Stimulated activated CD4-positive, alpha-beta T cell treated with anti-CD3 and anti-CD28 coated beads, Interleukin-1b, Interleukin-23, amount 100 ng/mL, for 4 hours (primary cell): ENCODE measurements around the gene PPP2R2C.

ENCODE experiments used
- DNase-seq, 2 donors: peaks; one replicate each; pipeline ENCODE4 v3.0.0-alpha.2; 2020; ENCODE audit warnings: low read depth in 2 of 2

The PPP2R2C gene

DNA sequence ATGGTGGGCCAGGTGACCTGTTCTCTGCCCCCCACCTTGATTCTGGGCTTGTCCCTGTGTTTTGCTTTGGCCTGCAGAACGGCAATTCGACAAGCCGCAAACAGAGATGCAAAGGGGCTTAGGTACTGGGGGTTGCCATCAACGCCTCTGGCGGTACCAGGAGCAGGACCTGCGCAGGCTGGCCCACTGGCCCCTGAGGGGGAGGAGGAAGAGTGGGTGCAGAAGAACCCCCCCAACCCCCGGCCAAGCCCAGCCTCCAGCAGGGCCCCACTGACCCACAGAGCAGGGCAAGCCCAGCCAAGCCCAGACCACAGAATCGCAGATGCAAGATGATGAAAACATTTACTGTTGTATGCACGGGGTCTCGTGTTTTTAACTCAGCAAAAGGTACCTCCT lies 89.4 kb downstream of the PPP2R2C start:
- no peak for DNase-seq

DNA sequence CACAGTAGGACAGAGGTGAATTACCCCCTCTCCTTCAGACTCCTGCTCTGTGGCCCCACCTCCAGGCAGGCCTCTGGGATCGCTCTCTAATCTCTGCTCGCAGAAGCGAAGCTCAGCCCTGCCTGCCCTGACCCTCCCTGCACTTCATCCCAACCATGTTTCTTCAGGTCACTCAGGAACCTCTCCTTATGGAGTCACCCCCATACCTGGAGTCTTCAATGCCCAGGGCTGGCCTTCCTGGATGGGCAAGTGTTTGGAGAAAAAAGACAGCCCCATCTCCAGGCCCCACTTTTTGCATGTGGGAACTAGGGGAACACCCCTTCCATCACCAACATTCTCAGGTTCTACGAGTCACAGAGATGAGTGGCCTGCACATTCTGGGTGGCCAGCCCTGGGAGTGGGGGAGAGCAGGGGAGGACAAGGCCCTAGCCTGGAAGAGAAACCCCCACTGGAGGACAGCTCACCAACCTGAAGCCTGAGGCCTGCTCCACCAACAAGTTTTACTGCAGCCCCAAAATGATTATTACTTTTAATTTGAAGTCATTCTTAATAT lies 90.8 kb downstream of the PPP2R2C start:
- DNase-seq = no peak

DNA sequence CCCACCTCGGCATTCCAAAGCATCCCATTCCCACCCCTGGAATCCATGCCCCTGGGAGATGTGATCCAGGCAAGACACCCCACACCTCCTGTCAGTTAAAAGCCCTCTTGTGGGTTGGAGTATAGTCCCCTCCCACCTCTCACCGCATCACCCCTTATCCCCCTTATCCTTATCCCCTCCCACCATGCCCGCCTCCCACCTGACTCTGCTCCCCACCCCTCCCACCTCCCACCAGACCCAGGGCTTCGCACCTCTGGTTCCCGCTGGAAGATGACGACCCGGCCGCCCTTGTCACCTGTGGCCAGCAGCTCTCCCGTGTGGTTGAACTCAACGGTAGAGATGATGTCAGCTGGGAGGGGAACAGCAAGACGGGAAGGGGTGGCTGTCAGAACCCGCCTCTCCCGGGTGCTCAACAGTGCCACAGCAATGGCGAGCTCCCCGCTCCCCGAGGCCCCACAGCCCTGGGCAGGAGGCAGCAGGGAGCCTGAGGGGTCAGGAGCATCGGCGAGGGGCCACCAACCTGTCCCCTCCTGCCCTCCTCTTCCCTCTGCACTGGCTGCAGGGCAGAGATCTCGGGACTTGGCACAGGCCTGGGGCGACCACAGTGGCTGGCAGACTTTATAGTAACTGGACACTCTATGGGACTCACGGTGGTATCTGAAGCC lies 91.5 kb downstream of the PPP2R2C start:
- DNase-seq = no peak

DNA sequence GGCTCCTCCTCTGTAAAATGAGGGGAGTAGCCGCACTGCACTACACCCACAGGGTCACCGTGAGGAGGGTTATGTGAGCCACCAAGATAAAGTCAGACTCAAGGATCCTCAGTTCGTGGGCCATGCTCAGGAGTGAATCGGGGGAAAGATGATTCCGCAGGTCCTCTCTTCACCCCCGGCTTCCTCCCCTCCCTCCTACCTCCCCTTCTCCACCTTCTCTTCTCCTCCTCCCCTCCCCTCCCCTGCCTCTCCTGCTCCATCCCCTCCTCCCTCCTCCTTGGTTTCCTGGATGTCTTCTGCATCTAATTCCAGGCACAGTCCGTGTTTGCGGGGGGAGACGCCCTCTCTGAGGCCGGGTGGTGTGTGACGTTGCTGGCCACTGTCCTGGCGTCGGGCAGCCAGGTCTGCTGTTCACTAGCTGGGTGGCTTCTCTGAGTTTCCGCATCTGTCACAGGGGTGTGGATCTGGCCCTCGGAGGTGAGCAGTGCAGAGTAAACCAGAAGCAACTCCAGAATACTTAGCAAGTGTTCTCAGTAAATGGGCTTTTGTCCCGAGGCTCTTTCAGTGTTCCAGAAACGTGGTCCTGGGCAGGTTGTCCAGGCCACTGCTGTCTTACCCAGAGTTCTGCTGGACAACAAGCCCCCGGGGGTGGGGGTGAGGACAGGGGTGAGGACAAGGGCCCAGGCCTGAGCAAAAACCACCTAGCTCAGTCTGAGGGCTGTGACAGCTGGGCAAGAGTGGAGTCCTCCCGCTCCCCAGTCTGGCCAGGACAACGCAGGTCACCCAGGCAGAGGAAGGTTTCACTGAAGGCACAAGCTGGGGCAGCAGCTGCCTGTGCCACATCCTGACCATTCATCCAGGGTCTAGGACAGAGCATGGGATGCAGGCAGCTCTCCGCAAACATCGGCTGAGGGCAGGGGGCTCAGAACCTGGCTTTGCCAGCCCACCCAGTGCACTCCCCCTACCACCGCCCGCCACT lies 92.4 kb downstream of the PPP2R2C start:
- no peak for DNase-seq

DNA sequence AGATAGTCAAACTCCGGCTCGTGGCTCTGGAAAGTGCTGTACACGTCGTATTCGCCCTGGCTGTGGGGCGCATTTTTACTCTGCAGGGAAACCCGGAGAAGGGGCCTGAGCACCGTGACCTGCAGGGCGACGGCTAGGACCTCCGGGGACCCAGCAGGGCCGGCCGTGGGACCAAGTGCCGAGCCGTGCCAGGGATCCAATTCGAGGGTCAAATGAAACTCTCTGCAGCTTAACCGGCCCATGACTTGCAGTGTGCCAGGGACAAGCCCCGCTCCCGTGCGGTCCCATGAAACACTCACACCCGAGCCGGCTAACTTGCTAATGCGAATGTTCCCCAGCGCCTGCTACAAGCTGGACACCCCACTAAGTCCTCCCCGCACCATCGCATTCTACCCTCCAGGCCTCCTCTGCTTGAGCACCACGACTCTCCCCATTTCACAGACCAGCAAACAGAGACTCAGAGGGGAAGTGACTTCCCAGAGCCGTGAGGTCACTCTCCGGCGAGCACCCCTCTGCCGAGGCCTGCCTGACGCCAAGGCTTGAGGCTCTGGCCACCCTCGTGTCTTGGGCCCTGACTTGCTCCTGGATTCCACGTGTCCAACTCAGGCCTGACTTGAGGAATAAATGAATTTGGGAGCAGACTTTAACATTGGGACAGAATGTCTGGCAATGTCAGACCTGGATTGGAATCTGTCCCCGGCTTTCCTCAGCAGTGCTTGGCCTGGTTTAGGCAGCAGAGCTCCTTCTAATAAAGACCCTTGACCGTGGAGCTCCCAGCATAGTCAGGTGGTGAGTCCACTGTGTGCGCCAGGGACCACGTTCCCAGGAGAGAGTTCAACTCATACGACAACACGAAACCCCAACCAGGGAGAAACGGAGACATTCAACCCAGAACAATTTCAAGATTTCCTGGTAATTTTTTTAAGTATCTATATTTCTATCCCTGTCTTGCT lies 93.6 kb downstream of the PPP2R2C start:
- DNase-seq = no peak

DNA sequence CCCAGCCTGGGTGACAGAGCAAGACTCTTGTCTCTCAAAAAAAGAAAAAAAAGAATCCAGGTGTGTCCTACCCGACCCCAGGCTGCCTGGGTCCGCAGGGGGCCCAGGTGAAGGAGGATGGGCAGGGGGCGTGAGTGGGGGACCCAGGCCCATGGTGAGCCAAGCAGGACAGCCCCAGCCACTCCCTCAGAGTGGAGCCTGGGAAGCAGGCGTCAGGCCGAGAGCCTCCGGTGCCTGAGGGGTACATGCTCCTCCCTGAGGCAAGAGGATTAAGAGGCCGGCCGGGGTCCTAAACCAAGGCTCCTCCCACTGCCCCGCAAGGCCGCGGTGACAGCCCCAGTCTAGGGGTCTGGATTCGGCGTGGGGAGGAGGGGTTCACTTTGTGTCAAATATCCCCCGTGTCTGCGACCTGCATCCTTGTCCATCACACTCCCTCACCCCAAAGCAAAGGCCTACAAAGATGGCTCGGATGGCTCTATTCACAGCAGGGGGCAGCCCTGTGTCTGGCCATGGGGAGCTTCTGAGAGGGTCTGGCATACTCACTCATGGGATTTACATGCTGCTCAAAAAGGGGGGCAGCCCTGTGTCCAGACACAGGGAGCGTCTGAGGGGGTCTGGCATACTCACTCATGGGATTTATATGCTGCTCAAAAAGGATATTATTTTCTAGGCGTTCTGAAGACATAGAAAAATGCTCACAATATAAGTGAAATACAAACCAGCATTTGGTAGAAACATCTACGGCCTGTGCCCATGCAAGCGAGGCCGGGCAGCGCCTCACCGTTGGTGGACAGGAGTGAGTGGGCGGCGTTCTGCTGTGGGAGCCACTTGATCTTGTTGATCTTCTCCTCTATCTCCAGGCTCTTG lies 94.6 kb downstream of the PPP2R2C start:
- no peak for DNase-seq

DNA sequence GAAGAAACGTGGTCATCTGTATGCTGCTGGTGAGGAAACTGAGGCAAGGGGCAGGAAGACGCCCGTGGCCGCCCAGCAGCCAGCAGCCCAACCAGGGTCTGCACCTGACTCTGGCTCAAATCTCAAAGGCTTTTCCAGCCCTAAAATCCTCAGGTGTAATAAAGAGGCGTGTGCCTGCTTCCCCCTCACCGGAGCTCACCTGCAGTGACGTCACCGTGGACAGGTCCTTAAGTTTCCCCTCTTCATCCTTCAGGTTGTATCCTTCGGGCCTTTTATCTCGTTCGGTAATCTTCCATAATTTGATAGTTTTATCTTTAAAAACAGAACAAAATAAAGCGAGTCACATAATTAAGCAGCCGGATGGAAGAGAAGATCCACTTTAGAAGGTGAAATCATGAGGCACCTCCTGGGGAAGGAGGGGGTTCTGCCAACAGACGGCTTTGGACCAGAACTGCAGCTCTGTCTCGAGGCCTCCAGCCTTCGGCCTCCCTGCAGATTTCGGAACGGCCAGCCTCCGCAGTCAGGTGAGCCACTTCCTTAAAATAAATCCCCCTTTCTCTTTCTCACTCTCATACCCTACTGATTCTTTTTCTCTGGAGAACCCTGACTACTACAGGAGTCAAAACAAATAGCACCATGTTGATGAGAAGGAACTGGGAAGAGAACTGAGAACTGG lies 96.7 kb downstream of the PPP2R2C start:
- DNase-seq = no peak

DNA sequence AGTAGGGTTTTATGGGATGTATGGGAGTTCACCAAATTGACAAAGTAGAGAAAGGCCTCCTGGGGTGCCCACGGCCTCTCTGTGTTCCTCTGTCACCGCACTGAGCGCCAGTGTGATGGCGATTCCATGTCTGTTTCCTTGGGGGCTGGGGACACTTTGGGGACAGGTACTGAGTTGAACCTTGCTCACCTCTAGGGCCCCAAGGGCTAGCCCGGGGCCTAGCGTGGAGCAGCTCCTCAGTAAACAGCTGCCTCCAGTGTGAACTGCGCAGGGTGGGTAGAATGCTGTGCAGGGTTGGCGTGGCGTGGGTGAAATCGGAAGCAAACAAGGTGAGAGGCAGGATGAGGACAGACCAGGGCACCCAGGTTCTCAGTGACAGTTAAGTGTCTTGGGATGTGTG lies 97.8 kb downstream of the PPP2R2C start:
- no peak for DNase-seq

DNA sequence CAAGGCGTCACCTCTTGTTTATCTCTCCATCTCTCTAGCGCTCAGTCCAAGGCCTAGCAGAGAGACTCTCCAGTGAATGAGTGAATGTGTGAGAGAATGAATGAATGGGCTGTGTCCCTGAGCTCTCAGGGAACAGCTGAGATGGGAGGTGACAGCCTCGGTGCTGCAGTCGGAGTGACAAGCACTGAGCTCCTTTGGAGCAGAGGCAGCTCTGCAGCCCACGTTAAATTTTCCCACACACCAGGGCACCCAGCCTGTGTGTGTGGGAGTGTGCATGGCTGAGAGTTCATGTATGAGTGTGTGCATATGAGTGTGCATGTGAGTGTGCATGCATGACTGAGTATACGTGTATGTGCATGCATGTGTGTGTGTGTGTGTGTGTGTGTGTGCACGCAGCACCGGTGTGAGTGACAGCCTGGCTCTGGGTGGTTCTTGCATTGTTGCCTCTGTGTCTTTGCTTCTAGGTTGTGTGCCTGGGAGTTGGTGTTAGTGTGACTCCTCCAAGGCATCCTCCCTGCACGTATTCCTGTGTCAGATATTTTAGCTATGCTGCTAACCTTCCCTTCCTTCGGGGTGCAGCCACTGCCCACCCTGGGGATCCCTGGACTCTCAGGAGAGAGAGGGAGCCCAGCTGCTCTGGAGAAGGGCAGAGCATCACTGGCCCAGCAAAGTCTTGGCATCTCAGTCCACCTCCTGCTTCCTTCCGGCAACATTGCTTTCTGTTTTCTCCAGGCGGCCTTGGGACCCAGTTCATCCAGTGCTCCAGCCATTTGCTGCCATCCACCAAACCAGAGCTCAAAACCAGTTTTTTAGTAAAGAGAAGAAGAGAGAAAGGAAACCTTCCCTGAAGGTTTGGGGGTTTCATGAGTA lies 98.6 kb downstream of the PPP2R2C start:
- no peak for DNase-seq

DNA sequence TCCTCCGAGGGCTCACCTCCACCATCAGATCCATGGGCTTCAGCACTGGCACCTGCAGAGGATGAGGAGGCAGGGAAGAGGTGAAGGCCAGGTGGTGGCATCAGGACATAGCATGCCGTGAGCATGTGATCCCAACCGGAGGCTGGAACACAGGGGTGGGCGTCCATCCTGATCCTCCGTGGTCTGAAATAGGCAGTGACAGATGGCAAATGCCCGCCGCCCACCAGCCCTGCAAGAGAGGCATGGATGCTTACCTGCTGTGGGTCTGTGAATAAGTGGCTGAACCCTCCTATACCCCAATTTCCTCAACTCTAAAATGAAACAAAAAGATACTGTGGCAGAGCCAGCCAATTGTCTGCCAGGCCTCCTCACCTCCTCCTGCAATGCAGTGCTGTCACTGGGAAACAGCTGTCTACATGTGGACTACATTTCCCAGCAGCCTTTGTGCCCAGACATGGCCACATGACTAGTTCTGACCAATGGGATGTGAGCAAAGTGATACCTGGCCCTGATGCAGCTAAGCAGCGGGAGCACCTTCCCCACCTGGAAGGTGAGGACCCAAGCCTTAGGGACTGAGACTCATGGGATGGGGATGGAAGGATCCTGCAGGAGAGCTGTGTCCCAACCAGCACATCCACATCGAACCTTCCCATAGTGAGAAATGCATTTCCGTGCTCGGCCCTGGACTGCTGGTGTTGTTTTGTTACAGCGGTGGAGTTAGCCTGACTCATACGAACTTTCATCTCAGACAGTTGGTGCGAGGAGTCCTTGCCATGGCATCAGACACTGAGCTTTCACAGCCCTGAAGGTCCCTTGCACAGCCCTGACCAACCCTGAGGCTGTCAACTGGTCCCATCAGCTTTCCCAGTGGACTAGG lies 99.5 kb downstream of the PPP2R2C start:
- no peak for DNase-seq

DNA sequence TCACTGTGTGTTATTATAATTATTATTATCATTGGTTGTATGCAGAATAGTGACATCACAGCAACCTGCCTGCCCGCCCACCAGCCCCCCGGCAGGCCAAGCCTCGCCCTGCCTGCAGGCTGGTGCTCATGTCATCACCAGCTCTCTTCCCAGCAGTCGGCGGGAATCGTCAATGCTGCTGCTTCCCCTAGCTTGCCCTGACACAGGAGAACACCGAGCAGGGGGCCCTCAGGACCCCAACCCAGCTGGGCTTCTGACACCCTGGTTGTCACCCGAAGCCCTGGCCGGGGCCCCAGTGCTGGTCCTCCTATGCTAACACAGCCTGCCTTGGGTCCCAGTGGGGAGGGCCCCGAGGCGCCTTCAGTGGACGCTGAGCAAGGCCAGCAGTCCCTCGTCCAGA lies 100.6 kb downstream of the PPP2R2C start:
- no peak for DNase-seq

DNA sequence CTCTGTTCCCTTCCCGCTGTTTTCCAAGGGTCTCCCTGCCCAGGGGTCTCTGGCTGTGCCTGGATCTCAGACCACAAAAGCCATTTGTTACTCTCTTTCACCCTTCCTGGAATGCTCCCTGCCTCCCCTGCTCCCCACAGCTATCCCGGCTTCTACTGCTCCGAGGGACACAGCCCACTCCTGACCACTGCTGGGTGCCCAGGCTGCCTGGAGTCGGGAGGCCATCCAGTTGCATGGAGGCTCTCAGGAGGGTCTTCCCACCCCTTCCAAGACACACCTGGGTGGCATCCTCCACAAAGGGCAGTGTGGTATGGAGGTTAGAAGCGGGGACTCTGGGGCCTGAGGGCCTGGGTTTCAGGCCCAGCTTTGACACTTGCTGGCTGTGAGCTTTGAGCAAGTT lies 101.1 kb downstream of the PPP2R2C start:
- no peak for DNase-seq

DNA sequence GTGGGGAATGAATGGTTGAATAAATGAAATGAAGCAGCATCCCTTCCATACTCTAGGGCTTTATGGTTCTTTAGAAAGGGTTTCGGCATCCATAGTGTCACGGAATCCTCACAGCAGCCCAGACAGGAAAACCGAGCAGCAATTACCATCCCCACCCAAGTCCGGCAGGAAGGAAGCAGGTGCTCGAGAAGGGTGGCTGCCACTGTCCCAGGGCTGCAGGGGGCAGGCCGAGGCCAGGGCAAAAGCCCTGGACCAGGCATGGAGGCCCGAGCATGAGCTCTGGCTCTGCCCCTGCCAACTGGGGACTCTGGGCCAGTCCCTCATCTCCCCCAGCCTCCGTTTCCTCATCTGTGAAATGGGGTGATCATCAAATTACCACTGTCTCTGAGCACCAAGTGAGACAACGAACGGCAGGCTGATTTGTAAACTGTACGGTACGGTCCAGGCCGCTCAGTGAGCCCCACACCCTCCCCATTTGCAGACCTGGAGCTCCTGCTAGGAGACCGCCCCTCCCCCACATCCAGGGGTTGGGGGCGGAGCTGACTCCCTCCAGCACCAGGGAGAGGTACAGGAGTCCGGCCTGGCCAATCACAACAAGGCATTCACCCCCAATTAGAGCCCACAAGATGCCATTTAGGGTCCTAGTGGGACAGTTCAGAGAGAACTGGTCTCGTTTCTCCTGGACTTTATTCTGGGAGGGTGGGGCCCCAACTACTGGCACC lies 102.3 kb downstream of the PPP2R2C start:
- DNase-seq = no peak

DNA sequence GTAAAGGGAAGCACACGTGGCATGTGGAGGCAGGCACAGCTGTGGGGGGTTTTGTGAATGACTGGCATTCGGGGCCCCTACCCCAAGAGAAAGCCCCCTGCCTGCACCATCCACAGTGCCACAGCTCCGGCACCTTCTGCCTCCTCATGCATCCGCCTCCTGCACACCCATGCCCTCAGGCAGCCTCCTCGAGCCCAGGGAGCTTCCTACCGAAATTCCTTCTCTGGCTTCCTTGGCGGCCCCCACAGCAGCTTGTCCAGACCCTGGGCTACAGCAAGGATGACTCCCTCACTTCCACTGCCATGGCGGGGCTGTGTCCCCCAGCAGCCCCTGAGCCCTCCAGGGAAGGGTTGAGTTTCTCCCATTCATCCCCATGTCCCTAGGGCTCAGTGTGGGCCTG lies 102.9 kb downstream of the PPP2R2C start:
- no peak for DNase-seq

DNA sequence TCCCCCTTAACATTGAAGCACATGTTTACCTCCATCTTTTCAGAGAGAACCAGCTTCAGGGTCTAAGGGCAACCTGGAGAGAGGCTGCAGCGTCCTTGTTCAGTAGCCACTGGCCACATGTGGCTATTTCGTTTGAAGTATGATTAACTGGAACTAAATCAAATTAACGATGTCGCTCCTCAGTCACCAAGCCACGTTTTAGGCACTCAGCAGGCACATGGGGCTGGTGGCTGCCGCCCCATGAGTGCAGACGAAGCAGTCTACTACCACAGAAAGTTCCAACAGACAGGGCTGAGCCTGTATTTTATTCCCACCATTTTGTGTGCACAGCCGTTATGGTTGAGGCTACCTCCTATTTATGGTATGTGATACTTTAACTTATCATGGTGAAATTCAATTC lies 103.4 kb downstream of the PPP2R2C start:
- DNase-seq = no peak

DNA sequence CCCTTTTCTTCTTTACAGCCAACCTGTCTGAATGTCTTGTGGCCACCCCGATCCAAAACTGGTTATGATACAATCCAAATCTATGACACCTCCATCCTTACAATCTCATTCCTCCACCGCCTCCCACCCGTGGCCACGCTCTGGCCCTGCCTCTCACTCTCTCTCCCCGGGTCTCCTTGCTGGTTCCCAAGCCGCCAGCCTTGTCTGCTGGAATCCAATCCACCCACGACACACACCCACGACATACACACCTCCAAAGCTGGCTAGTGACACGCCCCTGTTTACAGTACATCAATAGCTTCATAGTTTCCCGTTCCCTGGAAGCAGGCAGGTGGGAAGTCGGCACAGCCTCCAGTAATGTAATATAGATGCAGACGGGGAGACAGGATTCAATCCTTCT lies 103.8 kb downstream of the PPP2R2C start:
- no peak for DNase-seq

DNA sequence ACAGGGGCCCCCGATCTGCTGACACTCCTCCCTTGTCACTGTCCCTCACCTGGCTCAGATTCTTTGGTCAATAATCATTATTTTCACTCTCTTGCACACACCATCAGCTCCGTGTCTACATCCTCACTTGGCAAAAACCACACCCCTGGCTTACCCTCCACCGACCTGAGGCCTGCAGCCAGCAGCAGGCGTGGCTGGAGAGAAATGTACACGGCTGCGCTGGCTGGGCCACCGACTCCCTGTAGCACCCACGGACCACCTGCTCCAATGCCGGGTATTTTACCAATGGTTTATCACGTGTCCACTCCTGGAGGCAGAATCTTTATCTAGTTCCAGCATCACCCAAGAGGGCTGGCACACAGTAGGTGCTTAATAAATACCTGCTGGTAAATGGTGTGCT lies 104.3 kb downstream of the PPP2R2C start:
- DNase-seq = no peak
